ENCODE results near the gene CCNA2. TPM values are rescaled to one million over a fixed set of nuclear protein-coding genes. Genes with fewer than 3 reads are reported as not detected.

Gene CCNA2
- total RNA-seq, 2 experiments from 2014 or later = 104 to 107 TPM

Other genes starting within 250 kb of the CCNA2 start
- gene ANXA5, start 126.9 kb downstream of the CCNA2 start, total RNA-seq = 100 to 1,000 TPM; 234 to 235 TPM
- not detected for gene SMIM43, start 58.7 kb downstream of the CCNA2 start, total RNA-seq
- 10 to 100 TPM; 50.5 to 51.0 TPM for gene EXOSC9, start 22.6 kb downstream of the CCNA2 start, total RNA-seq
- 10 to 100 TPM; 16.2 to 16.9 TPM for gene BBS7, start 46.6 kb upstream of the CCNA2 start, total RNA-seq
- gene TRPC3, start 128.2 kb upstream of the CCNA2 start, total RNA-seq = 1 to 10 TPM in 1 of 2 experiments, under 1 TPM in 1; 0.70 to 1.1 TPM

Data from activated CD4-positive, alpha-beta memory T cell treated with anti-CD3 and anti-CD28 coated beads, Interleukin-2, amount 10 ng/mL, durations not matched to agents 7 days and 5 days (primary cell).